SU-DHL-6 (cell line): ENCODE measurements around the gene LRP3.

Source experiments
- H2AFZ ChIP-seq: fragments of 200-600 bp; sonication (generic); 2 replicates; pipeline ENCODE4 v1.6.1; 2014; ENCODE audit warnings: low read depth, mild to moderate bottlenecking, moderate library complexity, mixed read lengths, antibody characterized with exemption, low read length; ENCODE audit not compliant: severe bottlenecking
- H3F3A ChIP-seq: fragments of 200-600 bp; shearing (Covaris generic); 2 replicates; pipeline ENCODE4 v1.6.0; 2016; ENCODE audit warnings: antibody characterized with exemption, mild to moderate bottlenecking; ENCODE audit not compliant: insufficient read depth
- H3K27ac ChIP-seq: fragments of 200-600 bp; sonication (generic); 2 replicates; pipeline ENCODE4 v1.5.1; 2016; ENCODE audit warnings: low read depth, mild to moderate bottlenecking, low read length, moderate library complexity, mixed read lengths
- H3K27me3 ChIP-seq: fragments of 200-600 bp; sonication (generic), shearing (Covaris generic); 2 replicates; pipeline ENCODE4 v1.6.0; 2014; ENCODE audit warnings: mild to moderate bottlenecking, low read length
- H3K36me3 ChIP-seq: fragments of 200-600 bp; sonication (generic); 2 replicates; pipeline ENCODE4 v1.6.1; 2014; ENCODE audit warnings: mild to moderate bottlenecking, low read length, mixed read lengths
- H3K4me2 ChIP-seq: fragments of 300-600, 200-600 bp; shearing (Covaris generic), sonication (generic); 2 replicates; pipeline ENCODE4 v1.6.0; 2014; ENCODE audit warnings: low read length, low read depth, mild to moderate bottlenecking; ENCODE audit not compliant: poor library complexity, severe bottlenecking
- H3K4me3 ChIP-seq: fragments of 200-600 bp; sonication (generic); 2 replicates; pipeline ENCODE4 v1.5.1; 2014; ENCODE audit warnings: antibody characterized with exemption, low read length, mild to moderate bottlenecking, mixed read lengths; ENCODE audit not compliant: insufficient read depth, poor library complexity, severe bottlenecking
- H3K79me2 ChIP-seq: fragments of 200-600 bp; sonication (generic); 2 replicates; pipeline ENCODE4 v1.6.1; 2014; ENCODE audit warnings: mild to moderate bottlenecking, low read length, moderate library complexity; ENCODE audit not compliant: insufficient read depth
- H3K9ac ChIP-seq: fragments of 200-600 bp; sonication (generic); 2 replicates; pipeline ENCODE4 v1.7.0; 2014; ENCODE audit warnings: mild to moderate bottlenecking, low read length
- H3K9me2 ChIP-seq: fragments of 200-600 bp; sonication (generic); replicated peaks from 2 replicates; pipeline ENCODE4 v1.6.1; 2014; ENCODE audit warnings: low read length; ENCODE audit not compliant: insufficient read depth
- H3K9me3 ChIP-seq: fragments of 200-600 bp; sonication (generic); 2 replicates; pipeline ENCODE4 v1.6.1; 2014; ENCODE audit warnings: low read length, mixed read lengths; ENCODE audit not compliant: insufficient read depth
- H4K20me1 ChIP-seq: fragments of 200-600 bp; sonication (generic); 2 replicates; pipeline ENCODE4 v1.6.1; 2014; ENCODE audit warnings: low read depth, mild to moderate bottlenecking, antibody characterized with exemption, low read length, moderate library complexity, mixed read lengths
- EZH2phosphoT487 ChIP-seq: fragments of 200-600 bp; sonication (generic), shearing (Covaris generic); conservative IDR thresholded peaks from 2 replicates; pipeline ENCODE4 v1.6.1; 2018; ENCODE audit warnings: mild to moderate bottlenecking, antibody characterized with exemption, low read length, moderate library complexity, mixed read lengths
- TF ChIP-seq, protein P1 (sequence below): fragments of 200-600 bp; sonication (generic); IDR thresholded peaks from one replicate; pipeline ENCODE4 v1.5.1; 2017; ENCODE audit warnings: antibody characterized with exemption, mild to moderate bottlenecking, low read length, moderate library complexity; ENCODE audit not compliant: insufficient read depth, poor library complexity, severe bottlenecking

Gene LRP3

GRCh38 chr19:33251076-33251475, 56.9 kb downstream of the LRP3 start:
- TF ChIP-seq, protein P1, sequence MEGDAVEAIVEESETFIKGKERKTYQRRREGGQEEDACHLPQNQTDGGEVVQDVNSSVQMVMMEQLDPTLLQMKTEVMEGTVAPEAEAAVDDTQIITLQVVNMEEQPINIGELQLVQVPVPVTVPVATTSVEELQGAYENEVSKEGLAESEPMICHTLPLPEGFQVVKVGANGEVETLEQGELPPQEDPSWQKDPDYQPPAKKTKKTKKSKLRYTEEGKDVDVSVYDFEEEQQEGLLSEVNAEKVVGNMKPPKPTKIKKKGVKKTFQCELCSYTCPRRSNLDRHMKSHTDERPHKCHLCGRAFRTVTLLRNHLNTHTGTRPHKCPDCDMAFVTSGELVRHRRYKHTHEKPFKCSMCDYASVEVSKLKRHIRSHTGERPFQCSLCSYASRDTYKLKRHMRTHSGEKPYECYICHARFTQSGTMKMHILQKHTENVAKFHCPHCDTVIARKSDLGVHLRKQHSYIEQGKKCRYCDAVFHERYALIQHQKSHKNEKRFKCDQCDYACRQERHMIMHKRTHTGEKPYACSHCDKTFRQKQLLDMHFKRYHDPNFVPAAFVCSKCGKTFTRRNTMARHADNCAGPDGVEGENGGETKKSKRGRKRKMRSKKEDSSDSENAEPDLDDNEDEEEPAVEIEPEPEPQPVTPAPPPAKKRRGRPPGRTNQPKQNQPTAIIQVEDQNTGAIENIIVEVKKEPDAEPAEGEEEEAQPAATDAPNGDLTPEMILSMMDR: no peak
- TF ChIP-seq EZH2phosphoT487: no peak
- H3K9me2 ChIP-seq: no peaks in the 10 kb centered on the region
- no peak overlapping the region for H3K9ac ChIP-seq
- no peaks in the 10 kb centered on the region for H3K9me3 ChIP-seq
- H3K79me2 ChIP-seq: no peaks in the 10 kb centered on the region
- no peak overlapping the region for H2AFZ ChIP-seq
- H3K27ac ChIP-seq: no peak overlapping the region
- H4K20me1 ChIP-seq: no peaks in the 10 kb centered on the region
- H3K27me3 ChIP-seq: no peaks in the 10 kb centered on the region
- H3K4me2 ChIP-seq: no peak overlapping the region
- H3K36me3 ChIP-seq: no peaks in the 10 kb centered on the region
- no peak overlapping the region for H3K4me3 ChIP-seq
- H3F3A ChIP-seq: no peaks in the 10 kb centered on the region

DNA sequence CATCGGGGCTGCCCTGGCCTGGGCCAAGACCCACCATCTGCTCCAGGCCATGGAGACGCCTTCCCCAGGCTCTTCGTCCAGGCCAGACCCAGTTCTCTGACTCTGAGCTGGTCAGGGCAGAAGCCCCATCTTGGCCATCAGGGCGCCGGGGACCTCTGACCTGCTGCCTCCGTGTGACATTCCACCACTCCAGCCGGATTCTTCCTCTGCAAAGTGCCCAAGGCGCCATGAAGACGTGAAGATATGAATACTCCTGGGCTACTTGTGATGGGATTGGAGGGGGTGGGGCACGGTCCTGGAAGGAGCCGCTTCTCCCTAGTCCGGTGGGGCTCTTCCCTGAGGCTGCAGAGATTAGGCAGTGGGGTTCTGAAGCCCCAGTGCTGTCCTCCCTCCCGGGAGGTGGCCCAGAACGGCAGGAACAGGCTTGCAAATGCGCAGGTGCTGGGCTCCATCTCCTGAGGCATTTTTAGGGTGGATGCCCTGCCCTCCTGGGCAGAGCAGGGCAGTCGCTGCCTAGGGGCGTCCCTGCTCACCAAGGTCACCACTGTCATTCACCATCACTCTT, 57.5 kb downstream of the LRP3 start:
- Histone ChIP-seq H3K27ac (no peak overlapping the region), H3K36me3 (no peaks in the 10 kb centered on the region), H3K9me3 (no peaks in the 10 kb centered on the region), H4K20me1 (no peaks in the 10 kb centered on the region), H3K4me2 (no peak overlapping the region), H3K4me3 (no peak overlapping the region), H2AFZ (no peak overlapping the region), H3K9me2 (no peaks in the 10 kb centered on the region), H3K9ac (no peak overlapping the region), H3K27me3 (no peaks in the 10 kb centered on the region), H3K79me2 (no peaks in the 10 kb centered on the region), H3F3A (no peaks in the 10 kb centered on the region)
- TF ChIP-seq EZH2phosphoT487: no peak
- TF ChIP-seq, protein P1: no peak

DNA sequence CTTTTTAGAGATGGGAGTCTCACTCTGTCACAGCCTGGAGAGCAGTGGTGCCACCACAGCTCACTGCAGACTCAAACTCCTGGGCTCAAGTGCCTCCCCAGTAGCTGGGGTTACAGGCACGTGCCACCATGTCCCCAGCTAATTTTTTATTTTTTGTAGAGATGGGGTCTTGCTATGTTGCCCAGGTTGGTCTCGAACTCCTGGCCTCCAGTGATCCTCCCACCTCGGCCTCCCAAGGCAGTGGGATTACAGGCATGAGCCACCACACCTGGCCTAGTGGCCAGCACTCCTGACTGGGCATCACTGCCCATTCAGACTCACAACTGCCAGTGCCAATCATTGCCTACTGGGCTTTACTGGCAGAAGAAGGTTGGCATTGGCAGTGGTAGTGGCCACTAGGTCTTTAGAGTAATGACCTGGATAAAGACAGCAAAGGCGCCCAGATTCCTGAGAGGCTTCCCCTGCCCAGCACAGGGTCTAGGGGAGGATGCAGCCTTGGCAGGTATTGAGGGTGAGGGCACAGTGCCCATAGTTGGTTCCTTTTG, 58.4 kb downstream of the LRP3 start:
- Histone ChIP-seq H3K27me3 (no peaks in the 10 kb centered on the region), H3F3A (no peaks in the 10 kb centered on the region), H3K4me3 (no peak overlapping the region), H3K36me3 (no peaks in the 10 kb centered on the region), H3K27ac (no peak overlapping the region), H3K9ac (no peak overlapping the region), H3K4me2 (no peak overlapping the region), H4K20me1 (no peaks in the 10 kb centered on the region), H3K9me3 (no peaks in the 10 kb centered on the region), H3K79me2 (no peaks in the 10 kb centered on the region), H2AFZ (no peak overlapping the region), H3K9me2 (no peaks in the 10 kb centered on the region)
- TF ChIP-seq EZH2phosphoT487: no peak
- TF ChIP-seq, protein P1: no peak
